HG02870 (cell line): ENCODE data around the gene PSMB9.
"Not testable (repeated sequence)": the region's sequence is repeated elsewhere in the genome, so short reads cannot be mapped to it uniquely, and the experiment has no call there.

ENCODE experiments used
- ATAC-seq: cut with Tn5 transposase; IDR thresholded peaks from one replicate; pipeline ENCODE4 v1.9.1; 2021; ENCODE audit warnings: mild to moderate bottlenecking, moderate library complexity; ENCODE audit not compliant: unreplicated experiment

PSMB9 gene

DNA sequence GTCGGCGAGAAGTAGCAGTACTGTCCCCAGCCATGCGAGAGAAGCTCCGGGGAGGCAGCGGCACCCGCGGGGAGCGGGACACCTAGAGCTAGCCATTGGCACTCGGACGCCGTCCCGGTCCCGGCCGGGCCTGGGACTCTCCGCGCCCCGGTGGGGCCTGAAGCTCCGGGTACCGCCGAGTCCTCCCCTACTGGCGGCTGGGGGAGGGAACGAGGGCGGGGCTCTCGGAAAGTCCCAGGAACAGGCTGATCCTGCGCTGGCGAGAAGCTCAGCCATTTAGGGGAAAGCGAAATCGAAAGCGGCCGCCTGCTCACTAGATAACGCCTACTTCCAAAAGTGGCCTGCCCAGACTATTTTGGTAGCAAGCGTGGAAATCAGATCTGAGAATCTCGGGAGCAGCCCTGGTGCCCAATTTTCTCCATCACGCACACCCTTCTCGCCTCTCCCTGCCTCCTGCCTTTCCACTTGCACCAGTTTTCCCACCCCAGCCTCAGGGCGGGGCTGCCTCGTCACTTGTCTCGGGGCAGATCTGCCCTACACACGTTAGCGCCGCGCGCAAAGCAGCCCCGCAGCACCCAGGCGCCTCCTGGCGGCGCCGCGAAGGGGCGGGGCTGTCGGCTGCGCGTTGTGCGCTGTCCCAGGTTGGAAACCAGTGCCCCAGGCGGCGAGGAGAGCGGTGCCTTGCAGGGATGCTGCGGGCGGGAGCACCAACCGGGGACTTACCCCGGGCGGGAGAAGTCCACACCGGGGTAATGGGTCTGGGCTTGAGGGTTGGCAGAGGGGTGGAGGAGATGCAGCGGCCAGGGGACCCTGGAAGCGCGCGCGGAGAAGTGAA is at the start of gene PSMB9, which contains the start of gene TAP1:
Gene PSMB9 (plus strand): TSS at position 652 of the 835 bp plus-strand sequence. CDS start 38 bp downstream, at position 690.
Gene TAP1 (minus strand): TSS at position 164 of the 835 bp plus-strand sequence. CDS start 68 bp downstream, at position 96.
- peak; percentile 65 for ATAC-seq

DNA sequence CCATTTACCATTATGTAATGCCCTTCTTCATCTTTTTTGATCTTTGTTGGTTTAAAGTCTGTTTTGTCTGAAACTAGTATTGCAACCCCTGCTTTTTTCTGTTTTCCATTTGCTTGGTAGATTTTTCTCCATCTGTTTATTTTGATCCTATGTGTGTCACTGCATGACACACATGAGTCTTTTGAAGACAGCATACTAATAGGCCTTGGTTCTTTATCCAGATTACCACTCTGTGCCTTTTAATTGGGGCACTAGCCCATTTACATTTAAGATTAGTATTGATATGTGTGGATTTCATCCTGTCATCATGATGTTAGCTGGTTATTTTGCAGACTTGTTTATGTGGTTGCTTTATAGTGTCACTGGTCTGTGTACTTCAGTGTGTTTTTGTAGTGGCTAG is 48.6 kb upstream of the PSMB9 start:
- not testable (repeated sequence) for ATAC-seq

- no peak for ATAC-seq
These were observed 46.9 kb upstream of the PSMB9 start for GRCh38 chr6:32807020-32807580.

DNA sequence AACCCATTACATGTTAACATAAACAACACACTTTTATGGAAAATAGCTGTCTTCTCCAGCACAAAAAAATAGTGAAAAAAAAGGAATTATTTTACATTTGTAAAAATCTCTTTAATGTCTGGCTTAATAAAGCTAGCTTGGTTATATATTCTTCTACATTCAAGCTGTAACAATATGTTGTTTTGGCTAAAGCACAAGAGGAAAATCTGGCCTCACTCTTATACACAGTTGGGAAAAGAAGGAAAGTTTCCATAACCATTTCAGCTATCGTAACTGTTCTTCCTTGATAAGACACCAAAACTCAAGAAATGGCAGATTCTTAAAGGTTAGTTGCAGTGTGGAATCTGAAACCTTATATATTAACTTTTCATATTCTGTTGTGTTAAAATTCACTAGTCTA is 44.8 kb upstream of the PSMB9 start:
- no peak for ATAC-seq

DNA sequence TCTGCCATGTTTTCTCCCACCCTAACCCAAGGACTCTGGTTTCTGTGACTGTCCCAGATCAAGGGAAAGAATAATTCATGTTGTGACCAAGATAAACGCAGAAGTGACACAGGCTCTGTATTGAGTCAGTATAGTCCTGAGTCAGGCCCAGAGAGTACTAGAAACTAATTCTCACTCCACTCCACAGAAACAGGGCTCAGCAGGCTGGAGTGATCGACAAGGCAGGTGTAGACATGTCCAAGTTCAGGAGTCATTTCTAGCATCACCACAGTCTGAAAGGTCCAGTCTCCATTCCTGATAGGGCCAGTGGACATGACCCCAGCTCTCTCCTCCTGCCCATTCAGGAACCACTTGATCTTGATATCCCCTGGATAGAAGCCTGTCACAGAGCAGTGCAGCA is 39.8 kb upstream of the PSMB9 start:
- no peak for ATAC-seq

DNA sequence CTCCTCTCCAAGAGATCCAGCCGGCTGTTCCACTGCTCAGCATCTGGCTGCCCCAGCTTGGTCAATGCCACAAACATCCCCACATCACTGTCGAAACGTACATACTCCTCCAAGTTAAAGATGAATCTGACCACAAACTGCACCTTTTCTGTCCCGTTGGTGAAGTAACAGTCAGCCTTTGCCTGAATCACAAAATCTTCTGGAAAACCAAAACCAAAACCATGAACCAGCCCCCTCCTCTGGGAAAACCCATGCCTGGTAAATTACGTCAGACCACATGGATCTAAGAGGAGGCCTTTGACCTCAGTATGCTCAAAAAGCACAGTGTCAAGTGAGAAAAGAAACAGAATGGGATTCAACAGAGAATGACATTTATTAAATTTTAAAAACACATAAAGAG is 38.9 kb upstream of the PSMB9 start:
- no peak for ATAC-seq

DNA sequence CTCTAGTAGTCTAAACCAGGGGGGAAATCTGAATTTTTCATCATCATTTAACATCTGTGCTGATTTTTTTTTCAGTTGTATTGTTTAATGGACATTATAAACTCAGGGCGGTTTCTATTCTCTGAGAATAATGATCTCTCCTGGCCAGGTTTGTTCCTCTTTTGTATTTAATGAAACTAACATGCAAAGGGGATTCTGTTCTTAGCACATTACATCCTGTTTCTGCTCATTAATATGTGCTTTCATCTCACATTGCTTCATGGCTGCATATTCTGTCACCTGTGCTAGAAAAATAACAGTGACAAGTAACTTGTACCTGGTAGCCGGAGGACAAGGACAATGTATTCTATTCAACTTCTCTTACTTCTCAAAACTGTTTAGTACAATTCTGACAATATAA is 38.0 kb upstream of the PSMB9 start:
- ATAC-seq = peak; percentile 46

DNA sequence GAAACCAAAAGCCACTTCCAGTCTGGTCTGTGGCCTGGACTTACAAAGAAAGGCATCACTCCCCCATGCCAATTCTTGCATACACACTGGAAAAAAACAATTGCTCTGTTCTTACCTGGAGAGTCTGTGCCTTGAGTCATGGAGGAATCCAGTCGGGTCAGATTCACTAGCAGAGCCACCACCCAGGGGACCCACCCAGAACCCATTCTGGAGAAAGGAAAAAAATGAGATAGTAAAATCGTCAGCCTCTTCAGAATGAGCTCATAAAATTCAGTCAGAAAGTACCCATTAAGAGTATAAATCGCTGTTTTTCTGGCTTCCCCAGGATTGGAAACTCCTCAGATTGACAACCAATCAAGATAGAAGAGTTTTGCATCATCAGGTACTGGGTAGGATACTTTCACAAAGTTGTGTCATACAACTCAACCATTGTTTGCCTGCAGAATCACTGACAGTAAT is 37.2 kb upstream of the PSMB9 start, which contains the start of gene HLA-DOB:
Gene HLA-DOB (minus strand): TSS at position 257 of the 459 bp plus-strand sequence. CDS start 51 bp downstream, at position 206.
- ATAC-seq = no peak

DNA sequence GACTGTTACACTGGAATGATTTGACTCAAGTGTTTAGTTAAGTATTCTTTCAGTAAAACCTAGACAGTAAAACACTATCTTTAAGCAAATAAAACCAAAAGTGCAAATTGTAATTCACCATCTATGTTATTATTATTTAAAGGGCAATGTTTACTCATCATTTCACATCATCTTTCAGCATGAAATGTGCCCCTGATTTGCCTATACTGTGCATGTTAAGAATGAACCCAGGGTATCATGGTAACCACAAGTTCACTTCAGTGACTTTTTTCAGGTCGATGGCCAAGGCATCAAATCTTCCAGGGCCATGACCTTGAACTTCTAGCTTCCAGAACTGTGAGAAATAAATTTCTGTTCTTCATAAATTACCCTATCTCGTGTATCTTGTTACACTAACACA is 35.1 kb upstream of the PSMB9 start:
- no peak for ATAC-seq

GRCh38 chr6:32819729-32820128 is 34.3 kb upstream of the PSMB9 start:
- ATAC-seq = no peak

DNA sequence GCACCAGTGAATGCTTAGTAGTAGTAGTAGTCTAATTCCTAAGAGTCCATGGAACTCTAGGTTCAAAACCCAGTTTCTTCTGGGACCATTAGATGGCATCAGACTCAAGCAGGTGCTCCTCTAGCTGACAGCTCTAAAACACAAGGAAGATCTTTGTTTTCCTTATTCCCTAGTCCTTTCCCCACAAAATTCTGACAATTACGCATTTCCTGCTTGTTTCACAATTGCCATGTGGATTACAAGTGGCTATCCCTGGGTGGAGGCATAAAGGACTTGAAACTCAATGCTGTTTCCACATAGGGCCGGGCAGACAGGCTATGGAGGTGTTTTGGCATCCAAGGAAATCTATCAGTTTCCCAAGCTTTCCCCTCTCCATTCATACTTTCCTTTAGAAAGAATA is 28.0 kb upstream of the PSMB9 start:
- no peak for ATAC-seq

- ATAC-seq = no peak
These were observed 27.0 kb upstream of the PSMB9 start for GRCh38 chr6:32827025-32827424.

DNA sequence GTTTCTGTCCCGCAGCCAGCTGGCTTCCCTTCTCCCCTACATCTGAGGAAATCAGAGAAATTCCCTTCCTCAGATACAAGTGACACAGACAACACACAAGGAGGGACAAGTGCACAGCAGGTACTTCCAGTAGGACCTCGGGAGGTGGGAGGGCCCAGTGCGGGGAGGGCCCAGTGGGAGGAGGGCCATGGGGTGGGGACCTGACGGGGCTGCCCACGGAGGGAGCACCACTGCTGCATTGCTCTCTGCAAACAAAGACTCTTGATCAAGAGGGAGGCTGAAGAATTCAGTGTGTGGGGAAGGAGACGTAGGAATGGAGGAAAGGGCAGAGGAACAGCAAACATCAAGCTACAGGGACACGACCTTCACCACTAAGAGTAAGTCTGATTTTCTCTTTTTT is 24.5 kb upstream of the PSMB9 start:
- ATAC-seq = no peak

GRCh38 chr6:32830017-32830416 is 24.0 kb upstream of the PSMB9 start:
- ATAC-seq = no peak

DNA sequence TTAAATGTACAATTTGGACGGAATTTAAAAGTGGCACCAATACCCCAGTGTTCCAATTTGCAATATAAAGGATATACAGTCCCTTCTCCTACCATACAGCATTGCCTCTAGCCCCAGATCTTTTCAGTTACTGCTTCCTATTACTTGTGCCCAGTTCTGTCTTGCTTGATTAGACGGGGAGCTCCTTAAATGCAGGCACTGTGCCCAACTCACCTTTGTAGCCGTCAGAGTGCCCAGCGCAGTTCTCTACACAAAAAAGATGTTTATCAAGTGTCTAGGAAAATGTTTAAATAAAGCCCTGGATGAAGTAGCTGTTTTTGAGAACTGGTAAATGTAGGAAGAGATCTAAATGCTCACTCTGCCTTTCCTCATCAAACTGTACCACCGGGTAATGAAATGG is 23.1 kb upstream of the PSMB9 start:
- no peak for ATAC-seq

DNA sequence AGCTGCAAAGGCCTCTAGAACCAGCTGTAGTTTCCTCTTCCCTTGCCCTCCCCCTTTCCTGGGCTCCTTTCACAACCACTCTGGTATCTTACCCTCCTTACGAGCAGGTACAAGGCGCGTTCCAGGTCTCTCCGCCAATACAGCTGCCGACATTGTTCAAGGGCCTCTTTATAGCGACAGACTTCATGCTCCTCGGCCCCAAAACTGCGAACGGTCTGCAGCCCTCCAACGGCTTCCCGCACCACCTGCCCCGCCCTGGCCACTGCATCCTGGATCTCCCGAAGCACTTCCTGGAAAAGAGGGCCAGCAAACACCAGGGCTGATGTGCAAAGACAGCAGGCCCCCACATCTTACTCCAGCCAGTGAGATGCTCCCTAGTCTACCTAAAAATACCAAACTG is 21.5 kb upstream of the PSMB9 start:
- ATAC-seq = no peak

DNA sequence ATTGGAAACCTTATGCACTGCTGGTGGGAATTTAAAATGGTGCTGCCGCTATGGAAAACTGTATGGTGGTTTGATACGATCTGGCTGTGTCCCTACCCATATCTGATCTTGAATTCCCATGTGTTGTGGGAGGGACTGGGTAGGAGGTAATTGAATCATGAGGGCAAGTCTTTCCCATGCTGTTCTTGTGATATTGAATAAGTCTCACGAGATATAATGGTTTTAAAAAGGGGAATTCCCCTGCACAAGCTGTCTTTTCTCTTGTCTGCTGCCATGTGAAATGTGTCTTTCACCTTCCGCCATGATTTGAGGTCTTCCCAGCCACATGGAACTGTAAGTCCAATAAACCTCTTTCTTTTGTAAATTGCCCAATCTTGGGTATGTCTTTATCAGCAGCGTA is 20.3 kb upstream of the PSMB9 start:
- ATAC-seq = no peak

DNA sequence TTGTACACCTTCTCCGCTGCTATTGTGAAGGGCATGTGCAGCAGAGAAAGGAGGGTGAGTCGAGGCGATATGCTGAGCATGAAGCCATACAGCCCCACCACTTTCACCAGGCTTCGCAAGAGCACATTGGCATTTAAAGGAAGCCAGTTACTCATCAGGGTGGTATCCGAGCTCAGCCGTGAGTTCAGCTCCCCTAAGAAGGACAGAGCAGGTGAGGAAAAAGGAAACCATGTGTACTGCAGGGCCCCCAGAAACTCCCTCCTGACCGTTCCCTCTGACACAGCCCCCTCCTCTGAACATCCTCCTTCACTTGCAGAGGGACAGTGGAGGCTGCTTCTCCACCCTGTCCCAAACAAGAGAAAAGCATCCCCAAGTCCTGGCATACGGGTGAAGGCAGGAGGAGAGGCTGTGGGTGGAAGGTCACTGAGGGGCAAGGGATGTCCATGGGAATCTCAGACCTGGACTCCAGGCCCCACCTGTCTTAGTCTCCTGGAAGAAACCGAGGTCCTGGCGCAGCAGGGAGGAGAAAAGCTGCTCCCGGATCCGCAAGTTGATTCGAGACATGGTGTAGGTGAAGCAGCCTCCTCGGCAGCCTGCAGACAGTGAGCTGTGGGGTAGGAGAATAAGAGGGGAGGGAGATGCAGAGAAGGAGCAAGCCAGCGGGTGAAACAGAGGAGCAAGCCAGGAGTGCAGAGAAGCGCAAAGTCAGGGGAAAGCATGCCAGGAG is 18.7 kb upstream of the PSMB9 start:
- no peak for ATAC-seq

DNA sequence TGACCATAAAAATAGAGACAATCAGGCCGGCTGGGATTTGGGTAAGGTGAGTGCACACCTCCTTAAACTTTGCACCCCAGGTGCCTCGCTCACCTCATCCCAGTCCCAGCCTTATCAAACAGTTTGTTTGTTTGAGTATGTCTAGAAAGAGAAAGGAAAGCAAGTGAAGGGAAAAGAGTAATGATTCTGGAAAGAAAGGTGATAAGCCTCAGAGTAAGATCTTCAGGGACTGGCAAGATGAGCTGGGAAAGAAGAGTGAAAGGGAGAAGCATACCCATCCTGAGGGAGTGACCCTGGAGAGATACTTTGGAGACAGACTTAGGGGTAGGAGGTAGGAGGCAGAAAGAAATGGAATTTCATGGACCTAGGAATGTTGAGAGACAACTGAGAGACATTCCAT is 17.1 kb upstream of the PSMB9 start:
- ATAC-seq = no peak

GRCh38 chr6:32837651-32838113 is 16.3 kb upstream of the PSMB9 start:
- ATAC-seq = no peak
